Stimulated activated CD4-positive, alpha-beta T cell treated with anti-CD3 and anti-CD28 coated beads, Interleukin-4, amount 100 ng/mL, for 24 hours (primary cell): ENCODE measurements around the gene GNB1.

ENCODE experiments used
- DNase-seq: peaks from one replicate; pipeline ENCODE4 v3.0.0-alpha.2; 2020

GNB1 gene

DNA sequence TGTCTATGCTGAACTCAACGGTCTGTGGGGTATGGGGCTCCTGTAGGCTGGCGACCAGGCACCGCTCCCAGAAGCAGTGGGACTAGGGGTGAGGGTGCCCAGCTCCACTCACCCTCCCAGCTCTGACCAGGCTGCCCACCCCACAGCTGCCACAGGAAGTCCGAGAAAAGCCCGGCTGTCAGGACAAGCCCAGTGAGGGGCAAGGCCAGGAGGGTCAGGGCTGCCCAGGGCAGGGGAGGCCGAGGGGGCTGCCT is 31.7 kb upstream of the GNB1 start:
- no peak for DNase-seq

DNA sequence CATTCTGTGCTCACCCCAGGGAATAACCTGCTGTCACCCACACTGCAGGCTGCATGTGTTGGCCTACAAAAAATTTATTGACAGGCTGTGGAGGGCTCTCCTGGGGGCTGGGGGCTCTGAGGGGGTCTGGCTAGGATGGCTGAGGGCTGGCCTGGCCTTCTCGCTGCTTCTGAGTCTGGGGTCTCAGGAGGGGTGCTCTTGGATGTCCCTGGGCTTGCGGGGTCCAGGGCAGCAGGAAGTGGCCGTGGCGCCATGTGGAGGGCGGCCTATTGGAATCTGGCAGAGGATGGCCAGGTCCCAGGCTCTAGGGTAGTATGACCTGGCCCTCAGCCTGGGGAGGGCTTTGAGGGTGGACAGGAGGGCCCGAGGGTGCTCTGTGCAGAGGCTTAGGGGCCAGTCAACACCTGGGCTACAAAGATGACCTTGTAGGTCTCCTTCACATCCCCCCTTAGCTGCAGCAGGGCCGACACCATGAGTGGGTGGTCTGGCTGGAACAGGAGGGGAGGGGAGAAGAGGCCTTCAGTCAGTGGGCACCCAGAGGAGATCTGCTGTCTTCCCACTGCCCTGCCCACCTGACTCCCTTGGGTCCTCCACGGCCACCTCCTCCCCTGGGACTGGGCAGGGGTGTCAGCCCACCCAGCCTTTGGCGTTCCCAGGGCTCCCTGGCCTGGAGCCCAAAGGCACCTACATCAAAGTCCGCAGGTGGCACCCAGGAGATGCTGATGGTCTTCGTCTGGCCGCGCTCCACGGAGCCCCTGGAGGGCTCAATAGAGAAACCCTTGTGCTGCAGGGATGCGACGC is 31.2 kb upstream of the GNB1 start:
- DNase-seq, result no peak

- DNase-seq, result no peak
Observed at GRCh38 chr1:1921459-1921862, 30.6 kb upstream of the GNB1 start.

- DNase-seq, result no peak
Observed at GRCh38 chr1:1920608-1921458, 29.9 kb upstream of the GNB1 start.

DNA sequence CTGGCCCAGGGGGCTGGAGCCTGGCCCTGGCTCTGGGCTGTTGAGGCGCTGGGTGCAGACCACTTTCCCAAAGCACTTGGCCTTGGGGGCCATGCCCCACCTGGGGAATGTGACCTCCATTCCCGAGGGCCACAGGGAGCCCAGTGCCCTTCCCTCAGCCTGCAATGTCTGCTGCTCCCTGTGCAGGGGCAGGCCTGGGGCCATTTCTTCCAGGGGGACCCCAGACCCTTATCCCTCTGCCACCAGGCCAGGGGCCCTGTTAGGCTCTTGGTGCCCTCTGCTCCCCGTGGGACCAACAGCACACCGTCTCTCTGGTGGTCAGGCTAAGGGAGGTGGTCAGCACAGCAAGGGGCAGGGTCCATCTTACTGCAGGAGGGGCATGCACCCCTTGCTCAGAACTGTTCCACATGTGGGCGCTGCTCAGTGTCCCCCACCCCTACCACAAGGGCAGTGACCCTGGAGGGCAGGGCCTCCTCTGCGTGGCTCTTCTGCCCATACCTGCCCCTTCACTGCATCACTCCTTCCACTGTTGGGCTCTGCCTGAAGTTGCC is 29.2 kb upstream of the GNB1 start:
- no peak for DNase-seq

- DNase-seq, result peak; percentile 97
Observed at GRCh38 chr1:1919304-1920056, 28.6 kb upstream of the GNB1 start.

- no peak for DNase-seq
Observed at GRCh38 chr1:1918901-1919303, 28.0 kb upstream of the GNB1 start, which contains the start of gene TMEM52. TSS of gene TMEM52 (minus strand) at chr1:1919279. CDS start at chr1:1919265, 14 bp downstream.

GRCh38 chr1:1917995-1918900 is 27.4 kb upstream of the GNB1 start:
- no peak for DNase-seq

DNA sequence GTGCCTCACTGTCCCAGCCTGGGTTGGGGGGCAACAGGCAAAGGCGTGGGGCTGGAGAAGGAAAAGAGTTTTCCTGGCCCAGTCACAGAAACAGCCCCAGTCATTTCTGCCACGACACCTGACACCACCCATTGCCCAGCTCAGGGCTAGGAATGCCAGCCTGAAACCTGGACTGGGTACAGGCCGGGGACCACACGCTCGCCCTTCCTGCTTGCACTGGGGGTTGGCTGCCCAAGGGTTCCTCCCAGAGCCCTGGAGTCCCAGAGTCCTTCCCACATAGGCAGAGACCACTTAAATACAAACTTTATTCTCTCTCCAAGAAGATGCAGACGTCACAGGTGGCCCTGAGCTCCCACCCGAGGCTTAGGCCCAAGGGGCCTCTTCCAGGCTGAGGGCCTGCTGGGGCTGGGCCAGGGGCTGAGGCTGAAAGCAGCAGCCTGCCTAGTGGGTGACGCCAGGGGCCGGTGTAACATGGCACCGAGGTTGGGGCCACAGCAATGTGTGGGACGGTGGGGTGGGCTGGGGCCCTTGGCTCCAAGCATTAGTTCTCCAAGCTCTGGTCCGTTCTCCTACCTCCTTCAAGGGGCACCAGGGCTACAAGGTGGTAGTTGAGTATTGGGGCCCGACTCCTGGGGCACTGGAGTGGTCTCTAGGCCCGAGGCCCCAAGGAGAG is 26.6 kb upstream of the GNB1 start:
- no peak for DNase-seq

DNA sequence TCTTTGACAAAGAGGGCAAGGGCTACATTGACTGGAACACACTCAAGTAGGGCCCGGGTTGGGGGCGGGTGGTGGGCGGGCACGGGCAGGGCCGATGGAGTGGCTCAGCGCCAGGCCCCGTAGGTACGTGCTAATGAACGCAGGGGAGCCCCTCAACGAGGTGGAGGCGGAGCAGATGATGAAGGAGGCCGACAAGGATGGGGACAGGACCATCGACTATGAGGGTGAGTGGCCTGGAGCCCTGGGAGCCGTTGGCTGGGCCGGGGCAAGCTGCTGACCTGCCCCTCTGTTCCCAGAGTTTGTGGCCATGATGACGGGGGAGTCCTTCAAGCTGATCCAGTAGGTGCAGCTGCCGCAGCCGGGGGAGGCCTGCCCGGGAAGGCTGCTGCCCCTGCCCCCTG is 26.0 kb upstream of the GNB1 start:
- DNase-seq, result no peak

DNA sequence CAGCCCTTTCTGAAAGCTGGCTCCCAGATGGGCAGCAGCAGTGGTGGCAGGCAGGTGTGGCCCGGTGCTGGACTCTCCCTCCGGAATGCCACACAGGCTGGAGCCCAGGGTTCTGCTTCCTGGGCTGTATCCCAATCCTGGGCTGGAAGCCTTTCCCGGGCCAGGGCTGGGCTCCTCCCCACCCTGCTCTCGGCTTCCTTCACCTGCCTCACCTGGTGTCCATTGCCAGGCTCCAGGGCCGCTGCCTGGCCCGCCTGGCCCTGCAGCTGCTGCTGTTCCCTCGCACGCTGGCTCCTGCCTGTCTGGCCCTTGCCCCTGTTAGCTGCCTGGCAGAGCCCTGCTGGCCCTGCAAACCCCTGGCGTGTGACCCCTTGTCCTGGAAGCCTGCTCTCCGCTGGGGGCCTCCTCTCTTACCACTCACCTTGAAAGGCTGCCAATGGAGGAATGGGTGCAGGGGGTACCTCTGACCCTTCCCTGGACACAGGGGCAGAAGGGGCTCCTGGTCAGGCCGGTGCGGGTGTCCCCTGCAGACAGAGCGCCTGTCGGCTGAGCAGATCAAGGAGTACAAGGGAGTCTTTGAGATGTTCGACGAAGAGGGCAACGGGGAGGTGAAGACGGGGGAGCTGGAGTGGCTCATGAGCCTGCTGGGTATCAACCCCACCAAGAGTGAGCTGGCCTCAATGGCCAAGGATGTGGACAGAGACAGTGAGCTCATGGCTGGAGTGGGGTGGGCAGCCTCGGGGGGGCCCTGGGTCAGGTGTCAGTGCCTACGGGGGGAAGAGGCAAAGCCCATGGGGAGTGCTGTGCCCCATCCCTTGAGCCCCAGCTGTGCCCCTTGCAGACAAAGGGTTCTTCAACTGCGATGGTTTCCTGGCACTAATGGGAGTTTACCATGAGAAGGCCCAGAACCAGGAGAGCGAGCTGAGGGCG is 25.3 kb upstream of the GNB1 start:
- no peak for DNase-seq

DNA sequence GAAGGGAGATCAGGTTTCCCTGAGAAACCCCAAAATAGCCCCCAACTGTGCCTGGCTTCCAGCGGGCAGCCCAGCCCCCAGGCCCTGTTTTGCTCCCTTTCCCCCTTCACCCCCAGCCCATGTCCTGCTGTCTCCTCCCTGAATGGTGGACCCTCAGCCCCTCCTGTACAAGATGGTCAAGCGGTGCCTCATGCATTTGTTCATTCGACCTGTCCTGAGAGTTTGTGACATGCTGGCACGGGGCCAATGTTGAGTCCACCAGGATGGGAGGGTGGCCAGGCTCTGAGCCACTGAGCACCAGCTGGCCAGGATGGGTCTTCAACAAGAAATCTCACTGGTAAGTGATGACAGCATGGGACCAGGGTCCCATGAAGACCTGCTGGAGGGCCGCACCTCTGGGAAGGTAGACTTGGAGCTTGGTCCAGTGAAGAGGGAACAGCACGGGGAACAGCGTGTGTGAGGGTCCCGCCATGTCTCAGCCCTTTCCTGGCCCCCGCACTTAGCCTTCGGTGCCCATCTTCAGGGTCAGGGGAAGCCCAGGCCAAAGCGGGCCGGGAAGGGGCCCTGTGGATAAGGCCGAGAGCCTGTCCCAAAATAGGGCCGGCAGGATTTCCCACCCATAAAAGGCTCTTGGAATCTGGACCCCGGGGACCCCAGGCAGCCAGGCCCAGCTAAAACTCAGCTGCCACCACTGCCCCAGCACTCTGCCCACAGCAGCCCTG is 24.2 kb upstream of the GNB1 start, which contains the start of gene CALML6:
Gene CALML6, plus strand, starts transcription at position 290 of the 722 bp plus-strand sequence. Its CDS starts 21 bp downstream, at position 311.
- DNase-seq, result no peak

- no peak for DNase-seq
Observed at GRCh38 chr1:1914101-1914970, 23.4 kb upstream of the GNB1 start.

GRCh38 chr1:1911350-1912041 is 20.6 kb upstream of the GNB1 start:
- DNase-seq, result no peak

- no peak for DNase-seq
Observed at GRCh38 chr1:1910651-1911331, 19.9 kb upstream of the GNB1 start.

- DNase-seq, result no peak
Observed at GRCh38 chr1:1910033-1910465, 19.2 kb upstream of the GNB1 start.

- DNase-seq, result no peak
Observed at GRCh38 chr1:1908506-1908791, 17.6 kb upstream of the GNB1 start.
